A549 (cell line): ENCODE data around the gene MYADML2. TPM values are rescaled to one million over a fixed set of nuclear protein-coding genes. Genes with fewer than 3 reads are reported as not detected.

Source experiments
- ATAC-seq, 2 experiments: fragments of 200-7000 bp in 1 of 2; fragments of >200 bp in 1 of 2; cut with Nextera tagmentation in 1 of 2; cut with Tn5 transposase in 1 of 2; 3 replicates each; pipeline versions ENCODE4 v1.8.0 to v1.9.1; 2018 to 2020; ENCODE audit warnings: mild to moderate bottlenecking in 1 of 2, moderate library complexity in 1 of 2
- CTCF ChIA-PET: fragments of 300-600 bp; sonication (Branson Sonifier 250); formaldehyde crosslinking; extraction: SDS; loops from one replicate; lab custom pipeline; 2021; ENCODE audit warnings: antibody characterized with exemption, inconsistent platforms; lab: Yijun Ruan, JAX
- POLR2A ChIA-PET: fragments of 350-600 bp; formaldehyde crosslinking; extraction: SDS; loops from one replicate; lab custom pipeline; 2021; ENCODE audit warnings: antibody characterized with exemption, inconsistent platforms; lab: Yijun Ruan, JAX
- DNase-seq, 2 experiments: peaks; one replicate each; pipeline versions ENCODE4 v3.0.0 to v3.0.0-alpha.2; 2011 to 2016; ENCODE audit warnings: low read depth in 1 of 2, low spot score in 1 of 2
- FAIRE-seq: peaks from 2 replicates; lab custom pipeline; 2011; peaks lifted over from hg19 to GRCh38; lab: Jason Lieb, UNC
- H3K27ac ChIP-seq, 2 experiments: fragments of >200 bp; sonication (Bioruptor Twin); formaldehyde crosslinking; 3 replicates each; pipeline ENCODE4 v1.5.1; 2016 to 2017
- H3K4me1 ChIP-seq: fragments of >200 bp; sonication (Bioruptor Twin); formaldehyde crosslinking; 3 replicates; pipeline ENCODE4 v1.6.1; 2016
- H3K4me2 ChIP-seq: fragments of >200 bp; sonication (Bioruptor Twin); formaldehyde crosslinking; 3 replicates; pipeline ENCODE4 v1.6.1; 2016
- H3K4me3 ChIP-seq: fragments of >200 bp; sonication (Bioruptor Twin); formaldehyde crosslinking; 3 replicates; pipeline ENCODE4 v1.5.1; 2016
- H3K9me3 ChIP-seq: fragments of >200 bp; sonication (Bioruptor Twin); formaldehyde crosslinking; 3 replicates; pipeline ENCODE4 v1.6.1; 2016
- CHD2 ChIP-seq: fragments of 150-350 bp; IDR thresholded peaks from 2 replicates; pipeline ENCODE4 v1.6.1; 2014; ENCODE audit warnings: low read length; ENCODE audit not compliant: partially characterized antibody
- GATA3 ChIP-seq: IDR thresholded peaks from 2 replicates; pipeline ENCODE4 v1.6.1; 2012; ENCODE audit warnings: borderline replicate concordance
- HES2 ChIP-seq: fragments of >200 bp; sonication (Bioruptor Twin); formaldehyde crosslinking; IDR thresholded peaks from 2 replicates; pipeline ENCODE4 v1.6.1; 2016
- MAZ ChIP-seq: fragments of 150-350 bp; IDR thresholded peaks from 2 replicates; pipeline ENCODE4 v1.6.1; 2014; ENCODE audit warnings: antibody characterized with exemption, low read depth, low read length, borderline replicate concordance
- PHF8 ChIP-seq: fragments of 200-600 bp; sonication (generic); IDR thresholded peaks from 2 replicates; pipeline ENCODE4 v1.6.1; 2016; ENCODE audit warnings: low read depth, mild to moderate bottlenecking, antibody characterized with exemption, moderate library complexity, borderline replicate concordance
- RAD21 ChIP-seq, 2 experiments: fragments of >200 bp in 1 of 2; sonication (Bioruptor Twin) in 1 of 2; formaldehyde crosslinking in 1 of 2; IDR thresholded peaks in 1 of 2; conservative IDR thresholded peaks in 1 of 2; 2 replicates in 1 of 2; 3 replicates in 1 of 2; pipeline ENCODE4 v1.6.1; 2012 to 2018; ENCODE audit warnings: inconsistent platforms in 1 of 2
- RNF2 ChIP-seq: fragments of 200-600 bp; sonication (generic); IDR thresholded peaks from 2 replicates; pipeline ENCODE4 v1.6.1; 2016; ENCODE audit warnings: low read depth, mild to moderate bottlenecking, antibody characterized with exemption, moderate library complexity, borderline replicate concordance
- SREBF2 ChIP-seq: fragments of 450-650 bp; IDR thresholded peaks from 2 replicates; pipeline ENCODE4 v1.6.1; 2014; ENCODE audit warnings: mild to moderate bottlenecking, moderate library complexity
- WGBS: methylation state at CpG from one replicate; pipeline ENCODE4 v1.1.6; 2017; ENCODE audit errors: missing lambda C conversion rate; 5-methylcytosine and 5-hydroxymethylcytosine counted together
- polyA plus RNA-seq, 4 experiments: library from polyadenylated mRNA; depleted of rRNA in 3 of 4; stranded (reverse); fragments of >200 nt; fragmentation: RNase III in 1 of 4; extraction: RNeasy Plus Mini Kit Qiagen cat#74134 plus additional on column Dnase treatment in 1 of 4; gene quantifications; 2 replicates in 3 of 4; 3 replicates in 1 of 4; pipeline ENCODE4 v1.2.3, GENCODE V29; 2011 to 2017
- TF ChIP-seq, protein P1 (sequence below): IDR thresholded peaks from 2 replicates; pipeline ENCODE4 v1.6.1; 2012
- TF ChIP-seq, protein P2 (sequence below): fragments of 200-600 bp; sonication (generic); IDR thresholded peaks from 2 replicates; pipeline ENCODE4 v1.6.1; 2016; ENCODE audit warnings: antibody characterized with exemption, mild to moderate bottlenecking, moderate library complexity
- TF ChIP-seq, protein P3 (sequence below): fragments of 250-450 bp; sonication (Bioruptor Pico); IDR thresholded peaks from 2 replicates; pipeline ENCODE4 v1.5.0; 2020; ENCODE audit warnings: low read depth, mild to moderate bottlenecking, moderate library complexity
- TF ChIP-seq, protein P4 (sequence below): fragments of >200 bp; sonication (Bioruptor Twin); formaldehyde crosslinking; IDR thresholded peaks from 3 replicates; pipeline ENCODE4 v1.5.1; 2016

The MYADML2 gene
- polyA plus RNA-seq, 2 of the 4 experiments (the other 2 are of a cell fraction): not detected

DNA sequence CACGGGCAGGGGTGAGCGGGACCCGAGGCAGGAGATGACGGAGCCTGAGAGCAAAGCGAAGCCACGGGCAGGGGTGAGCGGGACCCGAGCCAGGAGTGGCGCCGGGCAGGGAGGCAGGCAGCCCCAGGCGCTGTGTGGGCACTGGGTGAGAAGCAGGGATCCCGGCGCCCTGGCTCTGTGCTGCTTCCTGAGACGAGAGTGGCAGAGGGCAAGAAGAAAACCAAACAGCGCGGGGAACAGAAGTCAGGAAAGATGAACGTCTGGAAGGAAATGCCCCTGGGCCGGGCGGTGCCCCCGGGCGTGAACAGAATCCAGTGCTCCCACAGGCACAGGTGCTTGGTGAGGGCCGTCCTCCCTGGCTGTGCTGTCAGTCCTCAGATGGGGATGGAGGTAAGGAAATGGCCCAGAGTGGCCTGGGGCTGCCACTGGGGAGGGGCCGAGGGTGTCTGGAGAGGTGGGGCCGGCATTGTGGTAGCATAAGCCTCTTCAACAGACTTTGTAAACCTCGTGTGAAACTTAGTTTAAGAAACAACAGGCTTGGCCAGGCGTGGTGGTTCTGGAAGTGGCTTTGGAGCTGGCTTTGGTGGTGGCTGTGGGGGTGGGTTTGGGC lies 40.2 kb upstream of the MYADML2 start:
- POLR2A ChIA-PET: no interaction called here
- no peak overlapping the region for H3K27ac ChIP-seq
- CTCF ChIA-PET: interaction anchor here (0.7 to 5.1 kb wide), 4 partner anchors 27 to 106 kb away, joined by 3 to 32 read pairs (median 19); partner anchors contain the start of genes CENPX, LRRC45 and NOTUM
- ATAC-seq: no peak
- TF ChIP-seq SREBF2 (no peak), MAZ (no peak), GATA3 (no peak)
- TF ChIP-seq, all 56 proteins: peak for 0
- WGBS: 90% methylated on average over 26 of the region's 26 CpGs
- H3K4me3 ChIP-seq: no peak overlapping the region
- FAIRE-seq: no peak
- no peak for DNase-seq
- no peaks in the 10 kb centered on the region for H3K9me3 ChIP-seq
- no peak overlapping the region for H3K4me2 ChIP-seq
- peaks cover 15% of the 10 kb centered on the region for H3K4me1 ChIP-seq

- H3K9me3 ChIP-seq: no peaks in the 10 kb centered on the region
- ChIA-PET CTCF (interaction anchor here (1.5 to 4.8 kb wide), 2 partner anchors 26 to 33 kb away, joined by 6 to 32 read pairs; partner anchors contain the start of gene NOTUM), POLR2A (no interaction called here)
- peaks cover 8% of the 10 kb centered on the region for H3K4me1 ChIP-seq
- ATAC-seq: no peak
- 96% methylated on average over 26 of the region's 26 CpGs for WGBS
- no peak for FAIRE-seq
- no peak overlapping the region for H3K27ac ChIP-seq
- DNase-seq: no peak
- H3K4me2 ChIP-seq: no peak overlapping the region
- TF ChIP-seq, protein P1, sequence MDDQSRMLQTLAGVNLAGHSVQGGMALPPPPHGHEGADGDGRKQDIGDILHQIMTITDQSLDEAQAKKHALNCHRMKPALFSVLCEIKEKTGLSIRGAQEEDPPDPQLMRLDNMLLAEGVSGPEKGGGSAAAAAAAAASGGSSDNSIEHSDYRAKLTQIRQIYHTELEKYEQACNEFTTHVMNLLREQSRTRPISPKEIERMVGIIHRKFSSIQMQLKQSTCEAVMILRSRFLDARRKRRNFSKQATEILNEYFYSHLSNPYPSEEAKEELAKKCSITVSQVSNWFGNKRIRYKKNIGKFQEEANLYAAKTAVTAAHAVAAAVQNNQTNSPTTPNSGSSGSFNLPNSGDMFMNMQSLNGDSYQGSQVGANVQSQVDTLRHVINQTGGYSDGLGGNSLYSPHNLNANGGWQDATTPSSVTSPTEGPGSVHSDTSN: no peak
- TF ChIP-seq CHD2: no peak
- TF ChIP-seq, protein P2, sequence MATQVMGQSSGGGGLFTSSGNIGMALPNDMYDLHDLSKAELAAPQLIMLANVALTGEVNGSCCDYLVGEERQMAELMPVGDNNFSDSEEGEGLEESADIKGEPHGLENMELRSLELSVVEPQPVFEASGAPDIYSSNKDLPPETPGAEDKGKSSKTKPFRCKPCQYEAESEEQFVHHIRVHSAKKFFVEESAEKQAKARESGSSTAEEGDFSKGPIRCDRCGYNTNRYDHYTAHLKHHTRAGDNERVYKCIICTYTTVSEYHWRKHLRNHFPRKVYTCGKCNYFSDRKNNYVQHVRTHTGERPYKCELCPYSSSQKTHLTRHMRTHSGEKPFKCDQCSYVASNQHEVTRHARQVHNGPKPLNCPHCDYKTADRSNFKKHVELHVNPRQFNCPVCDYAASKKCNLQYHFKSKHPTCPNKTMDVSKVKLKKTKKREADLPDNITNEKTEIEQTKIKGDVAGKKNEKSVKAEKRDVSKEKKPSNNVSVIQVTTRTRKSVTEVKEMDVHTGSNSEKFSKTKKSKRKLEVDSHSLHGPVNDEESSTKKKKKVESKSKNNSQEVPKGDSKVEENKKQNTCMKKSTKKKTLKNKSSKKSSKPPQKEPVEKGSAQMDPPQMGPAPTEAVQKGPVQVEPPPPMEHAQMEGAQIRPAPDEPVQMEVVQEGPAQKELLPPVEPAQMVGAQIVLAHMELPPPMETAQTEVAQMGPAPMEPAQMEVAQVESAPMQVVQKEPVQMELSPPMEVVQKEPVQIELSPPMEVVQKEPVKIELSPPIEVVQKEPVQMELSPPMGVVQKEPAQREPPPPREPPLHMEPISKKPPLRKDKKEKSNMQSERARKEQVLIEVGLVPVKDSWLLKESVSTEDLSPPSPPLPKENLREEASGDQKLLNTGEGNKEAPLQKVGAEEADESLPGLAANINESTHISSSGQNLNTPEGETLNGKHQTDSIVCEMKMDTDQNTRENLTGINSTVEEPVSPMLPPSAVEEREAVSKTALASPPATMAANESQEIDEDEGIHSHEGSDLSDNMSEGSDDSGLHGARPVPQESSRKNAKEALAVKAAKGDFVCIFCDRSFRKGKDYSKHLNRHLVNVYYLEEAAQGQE: no peak
- no peak for TF ChIP-seq RAD21 (conservative IDR thresholded peaks at IDR 0.05 in 1 of 2, IDR thresholded peaks at IDR 0.05 in 1 of 2)
- TF ChIP-seq, protein P3, sequence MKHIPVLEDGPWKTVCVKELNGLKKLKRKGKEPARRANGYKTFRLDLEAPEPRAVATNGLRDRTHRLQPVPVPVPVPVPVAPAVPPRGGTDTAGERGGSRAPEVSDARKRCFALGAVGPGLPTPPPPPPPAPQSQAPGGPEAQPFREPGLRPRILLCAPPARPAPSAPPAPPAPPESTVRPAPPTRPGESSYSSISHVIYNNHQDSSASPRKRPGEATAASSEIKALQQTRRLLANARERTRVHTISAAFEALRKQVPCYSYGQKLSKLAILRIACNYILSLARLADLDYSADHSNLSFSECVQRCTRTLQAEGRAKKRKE (CRISPR knock-in tag): no peak
- no peak for TF ChIP-seq HES2
- no peak for TF ChIP-seq PHF8
- no peak for TF ChIP-seq GATA3
- no peak for TF ChIP-seq SREBF2
- TF ChIP-seq, protein P4, sequence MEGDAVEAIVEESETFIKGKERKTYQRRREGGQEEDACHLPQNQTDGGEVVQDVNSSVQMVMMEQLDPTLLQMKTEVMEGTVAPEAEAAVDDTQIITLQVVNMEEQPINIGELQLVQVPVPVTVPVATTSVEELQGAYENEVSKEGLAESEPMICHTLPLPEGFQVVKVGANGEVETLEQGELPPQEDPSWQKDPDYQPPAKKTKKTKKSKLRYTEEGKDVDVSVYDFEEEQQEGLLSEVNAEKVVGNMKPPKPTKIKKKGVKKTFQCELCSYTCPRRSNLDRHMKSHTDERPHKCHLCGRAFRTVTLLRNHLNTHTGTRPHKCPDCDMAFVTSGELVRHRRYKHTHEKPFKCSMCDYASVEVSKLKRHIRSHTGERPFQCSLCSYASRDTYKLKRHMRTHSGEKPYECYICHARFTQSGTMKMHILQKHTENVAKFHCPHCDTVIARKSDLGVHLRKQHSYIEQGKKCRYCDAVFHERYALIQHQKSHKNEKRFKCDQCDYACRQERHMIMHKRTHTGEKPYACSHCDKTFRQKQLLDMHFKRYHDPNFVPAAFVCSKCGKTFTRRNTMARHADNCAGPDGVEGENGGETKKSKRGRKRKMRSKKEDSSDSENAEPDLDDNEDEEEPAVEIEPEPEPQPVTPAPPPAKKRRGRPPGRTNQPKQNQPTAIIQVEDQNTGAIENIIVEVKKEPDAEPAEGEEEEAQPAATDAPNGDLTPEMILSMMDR: no peak
- TF ChIP-seq RNF2: no peak
- no peak overlapping the region for H3K4me3 ChIP-seq
These were observed 39.6 kb upstream of the MYADML2 start for GRCh38 chr17:81986606-81987005.
